HG03432 (cell line): ENCODE results near the gene PAMR1.

Experiments used
- ATAC-seq: cut with Tn5 transposase; IDR thresholded peaks from one replicate; pipeline ENCODE4 v1.9.1; 2021; ENCODE audit warnings: mild to moderate bottlenecking, moderate library complexity; ENCODE audit not compliant: unreplicated experiment

PAMR1 gene

DNA sequence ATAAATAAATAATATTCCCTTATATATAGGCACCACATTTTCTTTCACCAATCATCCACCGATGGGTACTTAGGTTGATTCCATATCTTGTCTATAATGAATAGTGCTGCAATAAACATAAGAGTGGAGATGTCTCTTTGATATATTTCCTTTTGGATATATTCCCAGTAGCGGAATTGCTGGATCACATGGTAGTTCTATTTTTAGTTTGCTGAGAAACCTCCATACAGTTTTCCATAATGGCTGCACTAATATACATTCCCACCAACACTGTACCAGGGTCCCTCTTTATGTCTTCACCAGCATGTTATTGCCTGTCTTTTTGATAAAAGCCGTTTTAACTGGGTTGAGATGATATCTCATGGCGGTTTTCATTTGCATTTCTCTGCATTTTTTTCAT, 23.6 kb downstream of the PAMR1 start:
- ATAC-seq, result no peak

DNA sequence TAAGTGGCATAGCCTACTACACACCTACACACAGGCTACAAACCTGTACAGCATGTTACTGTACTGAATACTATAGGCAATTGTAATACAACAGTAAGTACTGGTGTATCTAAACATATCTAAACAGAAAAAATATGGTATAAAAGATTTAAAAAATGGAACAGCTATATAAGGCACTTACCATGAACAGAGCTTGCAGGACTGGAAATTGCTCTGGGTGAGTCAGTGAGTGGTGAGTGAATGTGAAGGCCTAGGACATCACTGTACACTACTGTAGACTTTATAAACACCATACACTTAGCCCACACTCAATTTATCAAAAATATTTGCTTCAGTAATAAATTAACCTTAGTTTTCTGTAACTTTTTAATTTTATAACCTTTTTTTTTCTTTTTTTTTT, 24.7 kb downstream of the PAMR1 start:
- no peak for ATAC-seq

DNA sequence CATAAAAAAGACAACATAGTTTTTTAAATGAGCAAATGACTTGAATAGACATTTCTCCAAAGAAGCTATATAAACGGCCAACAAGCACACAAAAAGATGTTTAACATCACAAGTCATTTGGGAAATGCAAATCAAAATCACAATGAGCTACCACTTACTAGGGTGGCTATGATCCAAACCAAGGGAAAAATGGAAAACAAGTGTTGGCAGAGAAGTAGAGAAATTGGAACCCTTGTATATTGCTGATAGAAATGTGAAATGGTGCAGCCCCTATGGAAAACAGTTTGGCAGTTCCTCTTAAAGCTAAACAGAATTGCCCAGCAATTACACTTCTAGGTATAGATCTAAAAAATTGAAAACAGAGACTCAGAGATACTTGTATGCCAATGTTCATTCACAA, 29.0 kb downstream of the PAMR1 start:
- no peak for ATAC-seq

DNA sequence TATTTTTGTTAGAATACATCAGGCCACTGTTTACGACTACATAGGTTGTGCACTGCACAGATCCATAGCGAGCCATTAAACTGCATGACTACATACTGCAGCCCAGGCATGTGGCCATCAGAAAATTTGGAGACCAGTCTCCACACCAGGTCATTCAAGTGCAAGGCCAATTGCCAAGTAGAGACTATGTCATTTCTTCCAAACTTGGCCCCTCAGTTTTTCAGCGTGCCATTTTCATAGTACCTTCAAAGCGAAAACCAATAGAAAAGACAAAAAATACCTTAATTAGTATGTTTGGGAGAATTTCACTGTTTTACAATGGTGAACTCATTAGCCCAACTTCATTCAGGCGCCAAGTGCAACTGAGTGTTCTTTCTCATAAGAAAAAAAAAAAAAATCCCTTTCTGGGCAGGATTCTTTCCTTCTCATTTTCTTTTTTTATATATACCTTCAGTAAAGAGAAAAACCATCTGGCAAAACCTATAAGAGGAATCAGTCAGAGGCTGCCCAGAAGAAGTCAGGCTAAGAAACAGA, 30.4 kb downstream of the PAMR1 start:
- ATAC-seq, result no peak

DNA sequence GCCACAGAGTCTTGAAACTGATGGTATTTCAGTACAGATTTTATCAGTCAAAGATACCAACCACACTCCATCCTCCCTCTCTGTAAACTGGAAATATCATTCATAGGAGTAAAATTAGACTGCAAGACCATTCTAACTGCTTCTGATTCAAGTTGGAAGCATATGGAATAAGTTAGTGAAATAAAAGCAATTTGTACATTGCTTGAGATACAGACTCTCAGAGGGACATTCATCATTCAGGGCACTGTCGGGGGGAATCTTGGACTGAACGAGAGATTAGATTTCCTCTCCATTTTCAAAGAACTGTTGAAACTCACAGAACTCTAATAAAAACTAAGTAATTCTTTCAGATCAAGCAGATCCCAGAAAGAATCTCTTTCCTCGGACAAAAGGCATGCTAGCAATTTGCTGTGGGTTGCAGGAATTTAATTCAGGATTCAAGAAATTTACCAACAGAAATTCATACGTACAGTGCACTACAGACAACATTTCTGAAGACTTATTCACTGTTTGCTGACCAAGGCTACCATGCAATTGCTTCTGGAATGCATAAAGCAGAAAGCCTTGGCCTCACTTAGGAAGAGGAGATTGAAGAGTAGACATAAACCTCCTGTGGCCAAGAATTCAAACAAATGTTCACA, 34.1 kb downstream of the PAMR1 start:
- ATAC-seq, result no peak

DNA sequence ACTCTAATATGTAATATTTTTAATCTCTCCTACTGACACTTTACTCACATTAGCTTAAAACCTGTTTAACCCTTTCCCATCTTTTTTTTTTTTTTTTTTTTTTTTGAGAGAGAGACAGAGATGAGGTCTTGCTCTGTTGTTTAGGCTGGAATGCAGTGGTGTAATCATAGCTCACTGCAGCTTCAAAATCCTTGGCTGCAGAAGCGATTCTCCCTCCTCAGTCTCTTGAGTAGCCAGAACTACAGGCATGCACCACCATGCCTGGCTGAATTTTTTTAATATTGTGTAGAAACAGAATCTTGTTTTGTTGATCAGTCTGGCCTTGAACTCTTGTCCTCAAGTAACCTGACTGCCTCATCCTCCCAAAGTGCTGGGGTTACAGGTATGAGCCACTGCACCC, 37.3 kb downstream of the PAMR1 start:
- ATAC-seq, result no peak

DNA sequence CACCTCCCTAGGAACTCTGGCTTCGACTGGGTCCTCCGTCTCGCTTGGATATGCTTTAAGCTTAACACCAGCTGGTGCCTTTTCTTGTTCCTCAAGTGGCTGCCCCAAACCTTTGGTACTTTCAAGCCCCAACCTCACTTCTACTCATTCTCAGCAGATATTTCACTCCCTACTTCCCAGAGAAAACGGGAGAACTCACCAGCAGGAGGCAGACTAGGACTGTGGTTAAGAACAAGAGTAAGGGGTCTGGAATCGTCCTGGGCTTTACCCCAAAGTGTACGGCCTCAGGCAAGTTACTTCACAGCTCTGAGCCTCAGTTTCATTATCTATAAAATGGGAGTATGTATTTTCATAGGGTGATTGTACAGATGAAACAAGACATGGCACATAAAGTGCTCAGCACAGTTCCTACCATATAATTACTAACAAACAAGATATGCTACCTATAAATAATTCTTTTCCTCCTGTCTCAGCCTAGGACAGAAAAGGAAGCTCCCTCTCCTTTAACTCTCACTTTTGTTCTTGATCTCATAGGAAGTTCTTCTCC, 37.8 kb downstream of the PAMR1 start:
- no peak for ATAC-seq

DNA sequence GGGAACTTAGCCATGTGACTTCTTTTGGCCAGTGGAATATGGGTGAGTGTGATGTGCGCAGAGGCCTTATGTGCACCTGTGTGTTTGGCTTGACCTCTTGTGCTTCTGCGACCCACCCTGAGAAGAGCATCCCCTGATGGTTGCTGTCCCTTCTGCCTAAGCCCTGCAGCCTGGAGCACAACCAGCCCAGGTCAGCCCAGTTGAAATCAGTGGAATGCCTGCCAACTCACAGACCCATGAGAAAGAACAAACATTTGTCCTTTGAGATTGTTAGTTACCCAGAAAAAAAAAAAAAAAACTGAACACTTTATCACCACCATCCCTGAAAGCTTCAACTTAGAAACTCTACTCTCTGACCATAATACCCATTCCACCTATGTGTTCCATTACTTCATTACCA, 38.5 kb downstream of the PAMR1 start:
- ATAC-seq, result no peak

DNA sequence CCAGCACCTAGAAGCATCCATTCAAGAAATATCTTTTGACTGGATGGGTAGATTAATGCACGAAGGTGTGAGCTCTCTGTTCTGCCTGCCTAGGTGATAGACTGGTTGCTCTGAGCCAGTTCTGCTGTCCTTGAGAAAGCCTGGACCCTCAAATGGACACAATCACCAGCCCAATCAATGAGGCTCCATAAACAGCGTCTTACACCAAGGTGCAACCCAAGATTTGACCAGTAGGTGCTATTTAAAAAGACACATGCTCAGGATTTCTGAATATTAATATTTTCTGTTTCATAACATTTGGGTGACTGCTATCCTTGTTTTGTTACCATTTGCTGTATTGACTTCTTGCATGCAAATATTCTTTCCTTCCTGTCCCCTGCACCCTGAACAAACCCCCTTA, 39.0 kb downstream of the PAMR1 start:
- ATAC-seq, result no peak

DNA sequence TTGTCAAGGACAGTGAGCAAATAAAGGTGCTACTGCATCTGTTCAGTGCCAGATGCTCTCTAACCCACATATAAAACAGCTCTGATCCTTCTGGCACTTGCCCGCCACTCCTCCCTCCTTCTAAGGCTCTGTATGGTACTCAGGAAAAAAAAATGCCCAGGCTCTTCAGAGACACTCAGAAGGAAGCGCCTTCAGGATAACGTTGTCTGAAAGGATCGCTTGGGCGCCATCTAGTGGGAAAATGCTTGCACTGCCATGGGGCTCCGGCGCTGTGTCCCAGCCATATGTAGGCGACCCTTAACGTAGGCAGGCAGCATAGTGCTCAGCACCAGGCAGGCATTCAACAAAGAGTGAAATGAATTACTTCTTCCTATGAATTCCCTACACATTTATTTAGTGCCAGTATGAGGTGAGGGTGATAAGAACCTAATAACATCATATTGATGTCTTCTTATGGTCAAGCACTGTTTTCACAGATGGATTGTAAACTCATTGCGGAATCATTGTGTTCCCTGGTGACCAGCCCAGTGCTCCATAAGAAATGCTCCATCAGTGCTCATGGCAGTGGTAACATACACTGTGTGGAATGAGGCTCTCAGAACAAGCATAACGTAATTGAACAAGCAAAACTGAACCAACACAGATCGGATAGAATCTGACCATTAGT, 39.6 kb downstream of the PAMR1 start:
- peak; percentile 96 for ATAC-seq

DNA sequence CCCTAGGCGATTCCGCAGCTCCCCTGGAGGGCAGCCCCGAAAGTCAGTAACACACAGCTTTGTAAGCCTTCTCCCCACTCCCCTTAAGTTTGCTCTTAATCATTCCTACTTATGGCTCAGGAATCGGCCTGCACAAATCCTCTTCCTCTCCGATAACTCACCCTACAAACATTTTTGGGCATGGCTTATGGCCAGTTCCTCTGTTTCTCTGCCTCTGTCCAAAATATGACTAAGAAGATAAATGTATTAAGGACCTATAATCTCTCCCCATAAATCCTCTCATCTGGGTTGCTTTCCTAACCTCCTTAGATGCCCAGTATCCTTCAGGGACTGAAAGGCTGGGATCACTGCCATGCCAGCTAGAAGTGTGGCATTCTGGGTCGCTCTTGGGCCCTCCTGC, 41.0 kb downstream of the PAMR1 start:
- no peak for ATAC-seq

DNA sequence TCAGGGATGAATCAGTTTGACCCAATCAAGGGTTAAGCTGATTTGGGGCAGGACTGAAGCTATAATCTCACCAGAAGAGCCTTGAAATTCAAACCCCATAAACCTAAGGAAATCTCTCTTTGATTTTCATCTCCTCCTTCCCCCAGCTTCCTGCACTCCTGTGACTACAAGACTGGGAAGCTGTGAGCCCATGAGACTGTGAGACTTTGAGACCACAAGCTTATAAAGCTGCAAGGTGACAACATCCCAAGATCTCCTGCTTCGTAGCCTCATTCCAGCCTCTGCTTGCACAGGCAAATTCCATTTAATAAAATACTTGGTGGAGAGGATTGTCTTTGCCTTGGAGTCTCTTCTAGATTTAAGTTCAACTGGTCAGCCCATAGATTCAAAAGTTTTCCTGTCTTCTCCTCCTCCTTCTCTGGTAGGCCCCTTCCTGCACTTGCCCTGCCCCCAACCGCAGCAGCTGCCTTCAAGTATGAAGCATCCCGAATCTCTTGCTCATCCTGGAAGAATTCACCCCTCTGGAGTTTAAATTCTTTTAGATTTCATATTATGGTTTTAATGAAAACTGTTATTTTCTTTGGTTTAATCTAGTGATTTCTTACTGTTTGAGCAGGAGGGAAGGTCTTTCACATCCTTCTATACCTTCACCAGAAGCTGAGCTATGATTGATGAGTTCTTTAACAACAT, 42.1 kb downstream of the PAMR1 start:
- no peak for ATAC-seq

DNA sequence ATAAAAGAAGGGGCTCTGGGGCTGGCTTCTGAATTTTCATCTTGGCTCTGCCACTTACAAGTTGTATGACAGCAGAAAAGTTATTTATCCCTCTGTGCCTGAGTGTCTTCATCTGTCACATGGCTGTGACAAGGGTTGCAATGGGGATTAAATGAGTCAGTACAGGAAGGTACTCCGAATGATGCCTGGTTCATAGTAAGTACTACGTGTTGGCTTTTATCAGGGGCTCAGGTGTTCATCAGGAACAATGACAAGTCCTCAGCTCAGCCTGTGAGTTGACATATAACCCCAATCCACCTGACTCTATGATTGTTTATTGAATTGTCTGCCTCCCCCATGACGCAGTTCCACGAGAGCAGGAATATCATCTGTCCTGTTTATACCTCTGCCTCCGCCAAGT, 45.7 kb downstream of the PAMR1 start:
- no peak for ATAC-seq

DNA sequence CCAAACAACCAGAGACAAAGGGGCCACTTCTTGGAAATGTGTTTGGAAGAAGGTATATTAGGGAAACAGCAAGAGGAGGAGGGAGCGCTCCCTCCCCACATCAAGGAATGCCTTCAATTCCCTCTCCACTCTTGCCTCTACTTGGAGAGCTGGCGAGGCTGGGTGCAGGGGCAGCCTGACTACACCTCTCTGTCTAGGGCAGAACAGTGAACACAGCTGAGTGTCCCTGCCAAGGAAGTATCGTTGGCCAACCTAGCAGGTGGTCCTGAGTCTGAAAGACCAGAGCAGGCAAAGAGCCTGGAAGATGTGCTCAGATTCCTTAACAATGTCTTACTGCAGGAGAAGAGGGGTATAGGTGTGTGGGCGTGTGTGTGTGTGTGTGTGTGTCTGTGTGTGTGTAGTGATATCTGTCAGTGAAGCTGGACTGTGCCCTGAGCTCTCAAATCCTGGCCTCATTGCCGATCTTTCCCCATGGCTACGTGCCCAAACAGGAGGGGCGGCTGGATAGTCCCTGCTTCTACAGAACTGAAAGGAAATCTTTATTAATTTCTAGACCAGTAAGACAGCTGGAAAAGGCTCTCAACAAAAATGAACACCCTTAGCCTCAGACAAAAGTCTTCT, 46.8 kb downstream of the PAMR1 start:
- no peak for ATAC-seq

DNA sequence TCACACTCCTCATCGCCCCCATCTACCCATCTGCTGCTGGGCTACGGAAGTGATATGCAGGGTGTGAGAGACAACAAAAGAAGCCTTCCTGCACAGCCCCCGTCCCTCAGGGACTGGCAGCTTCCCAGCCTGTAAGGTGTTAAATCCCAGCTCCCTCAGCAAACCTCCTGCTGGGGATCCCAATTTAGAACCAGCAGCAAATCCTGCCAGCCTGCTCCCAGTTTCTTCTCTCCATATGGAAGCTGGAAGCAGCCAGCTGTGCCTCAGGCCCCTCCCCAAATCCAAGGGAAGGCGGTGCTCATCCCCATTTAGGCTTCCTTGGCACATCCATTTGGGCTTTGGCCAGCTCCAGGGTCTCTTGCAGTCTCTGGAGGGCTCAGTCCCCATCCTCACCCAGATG, 47.5 kb downstream of the PAMR1 start:
- ATAC-seq, result no peak

DNA sequence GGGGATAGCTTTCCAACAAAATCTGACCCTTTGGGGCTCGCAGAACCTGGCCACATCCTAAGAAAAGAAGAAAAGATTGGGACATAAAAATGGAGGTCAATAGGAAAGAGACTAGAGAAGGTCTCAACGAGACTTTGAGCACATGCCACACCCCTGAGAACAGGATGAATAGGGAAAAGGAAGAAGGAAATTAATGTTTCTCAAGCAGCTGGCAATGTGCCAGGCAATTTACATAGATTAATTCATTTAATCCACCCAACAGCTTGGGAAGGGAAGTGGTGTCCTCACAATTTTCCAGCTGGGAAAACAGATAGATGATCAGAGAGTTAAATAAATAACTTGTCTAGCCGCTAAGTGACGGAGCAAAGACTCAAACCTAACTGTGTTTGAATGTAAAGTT, 50.7 kb downstream of the PAMR1 start:
- no peak for ATAC-seq

DNA sequence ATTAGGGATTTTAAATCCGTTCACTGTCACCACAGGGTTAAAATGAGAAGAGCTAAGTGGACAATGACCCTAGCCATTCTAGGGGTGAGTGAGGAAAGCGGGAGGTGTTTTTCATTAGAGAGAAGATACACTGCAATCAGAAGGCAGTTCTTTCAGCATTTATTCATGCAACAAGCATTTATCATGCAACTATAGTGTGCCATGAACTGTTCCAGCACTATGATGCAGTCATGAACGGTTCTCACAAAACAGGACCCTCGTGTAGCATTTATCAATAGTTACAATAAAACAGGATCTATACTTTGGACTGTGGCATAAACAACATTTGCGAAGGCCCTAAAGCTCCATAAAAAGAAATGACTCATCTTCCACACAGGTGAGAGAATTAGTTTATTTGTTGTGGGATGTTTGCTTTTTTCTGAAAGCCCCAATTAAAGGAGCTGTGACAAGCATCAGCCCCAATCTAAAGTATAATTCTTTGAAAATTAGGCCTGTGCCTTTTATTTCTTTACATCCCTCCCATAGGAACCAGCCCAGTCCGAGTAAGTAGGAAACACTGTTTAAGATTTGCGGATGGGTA, 51.5 kb downstream of the PAMR1 start:
- no peak for ATAC-seq

DNA sequence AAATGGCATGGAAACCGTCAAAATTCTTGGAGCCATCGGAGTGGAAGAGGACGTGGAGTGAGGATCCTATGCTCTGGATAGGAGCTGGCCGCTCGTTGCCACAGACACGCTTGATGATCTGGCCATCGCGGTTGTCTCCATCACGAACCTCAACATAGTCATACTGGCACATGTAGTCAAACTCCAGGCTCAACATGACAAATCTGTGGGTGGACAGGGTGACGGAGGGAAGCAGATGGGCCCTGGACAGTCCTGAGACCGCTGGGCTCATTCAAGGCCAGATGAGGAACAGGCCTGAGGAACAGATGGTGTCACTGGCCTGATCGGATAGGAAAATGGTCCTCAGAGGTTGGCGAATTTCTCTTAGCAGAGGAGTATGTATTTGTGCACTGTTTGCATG, 54.8 kb downstream of the PAMR1 start:
- no peak for ATAC-seq

DNA sequence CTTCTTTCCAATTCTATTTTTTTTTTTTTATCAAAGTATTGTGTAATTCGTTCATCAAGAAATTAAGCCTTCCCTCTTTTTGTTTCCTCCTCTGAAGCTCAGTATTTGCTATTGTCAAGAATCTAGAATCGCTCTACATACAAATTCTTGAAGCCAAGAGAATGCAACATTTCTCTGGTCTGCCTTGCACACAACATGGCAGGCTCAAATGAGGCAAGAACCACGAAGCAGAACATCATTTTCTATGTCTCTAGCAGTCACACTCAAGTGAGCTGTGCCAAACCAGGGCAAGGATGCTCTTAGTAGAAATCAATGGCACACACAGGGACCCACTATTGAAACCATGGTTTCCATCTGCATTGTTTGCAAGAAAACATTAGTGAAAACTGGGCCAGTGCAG, 59.4 kb downstream of the PAMR1 start:
- no peak for ATAC-seq

DNA sequence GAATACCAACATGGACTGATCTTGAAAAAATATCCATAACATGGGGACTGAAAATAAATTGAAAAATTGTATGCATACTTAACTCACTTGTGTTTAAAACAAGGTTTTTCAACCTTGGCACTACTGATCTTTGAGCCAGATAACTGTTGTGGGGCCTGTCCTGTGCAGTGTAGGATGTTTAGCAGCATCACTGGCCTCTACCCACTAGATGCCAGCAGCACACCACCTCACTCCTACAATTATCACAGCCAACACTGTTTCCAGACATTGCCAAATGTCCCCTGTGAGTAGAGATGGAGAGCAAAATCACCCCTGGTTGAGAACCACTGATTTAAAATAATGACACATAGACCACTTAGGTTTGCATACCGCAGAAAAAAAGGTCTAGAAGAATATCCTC, 61.1 kb downstream of the PAMR1 start:
- ATAC-seq, result no peak

DNA sequence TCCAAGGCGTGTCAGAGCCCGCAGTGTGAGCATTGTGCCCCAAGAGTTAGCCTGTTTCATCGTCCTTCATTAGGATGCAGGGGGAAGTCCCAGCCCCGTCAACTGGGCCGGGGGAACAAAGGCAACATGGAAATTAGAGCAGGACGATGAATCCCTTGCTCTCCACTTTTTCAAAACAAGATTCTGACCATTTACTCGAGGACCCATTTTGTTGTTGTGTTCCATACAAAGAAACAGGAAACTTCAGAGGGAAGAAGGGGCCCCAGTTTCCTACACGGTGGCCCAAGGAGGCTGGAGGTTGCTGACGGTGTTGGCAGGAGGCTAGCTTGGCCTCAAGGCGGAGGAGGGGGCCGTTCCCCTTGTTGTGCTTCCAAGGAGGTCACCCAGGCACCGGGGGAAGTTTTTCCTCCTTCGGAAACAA, 62.1 kb downstream of the PAMR1 start:
- ATAC-seq, result no peak
